WTC11 (cell line): ENCODE results near the gene RPL10. TPM values are rescaled to one million over a fixed set of nuclear protein-coding genes. Genes with fewer than 3 reads are reported as not detected.

ENCODE experiments used
- ATAC-seq: fragments of 200-7000 bp; cut with Tn5 transposase; 2 replicates; pipeline ENCODE4 v1.10.0; 2021; ENCODE audit warnings: mild to moderate bottlenecking, moderate library complexity
- CTCF ChIA-PET: fragments of 300-600 bp; sonication (Branson Sonifier 250); formaldehyde crosslinking; loops from one replicate; lab custom pipeline; 2021; ENCODE audit warnings: antibody characterized with exemption; lab: Charles Lee
- POLR2A ChIA-PET: fragments of 350-600 bp; sonication (Branson Sonifier 250); formaldehyde crosslinking; loops from one replicate; lab custom pipeline; 2021; ENCODE audit warnings: antibody characterized with exemption; lab: Charles Lee
- DNase-seq: peaks from one replicate; pipeline ENCODE4 v3.0.0; 2021; ENCODE audit warnings: low spot score
- H3K27ac Mint-ChIP-seq: 2 replicates; pipeline ENCODE4 v1.8.0; 2021; ENCODE audit warnings: mixed read lengths
- H3K27me3 Mint-ChIP-seq: 2 replicates; pipeline ENCODE4 v1.8.0; 2021; ENCODE audit warnings: low read depth, mild to moderate bottlenecking, moderate library complexity, mixed read lengths
- H3K36me3 Mint-ChIP-seq: 2 replicates; pipeline ENCODE4 v1.8.0; 2021; ENCODE audit warnings: mixed read lengths
- H3K4me1 Mint-ChIP-seq: 2 replicates; pipeline ENCODE4 v1.8.0; 2022; ENCODE audit warnings: mixed read lengths
- H3K4me3 Mint-ChIP-seq: 2 replicates; pipeline ENCODE4 v1.8.0; 2021; ENCODE audit warnings: mild to moderate bottlenecking, moderate library complexity, mixed read lengths
- H3K9me3 Mint-ChIP-seq: 2 replicates; pipeline ENCODE4 v1.8.0; 2021; ENCODE audit warnings: mixed read lengths
- CBFB ChIP-seq: sonication (generic); formaldehyde crosslinking; IDR thresholded peaks from 2 replicates; pipeline ENCODE4 v1.8.1; 2022; ENCODE audit warnings: mild to moderate bottlenecking, low read depth, missing genetic modification reagents
- EMX1 ChIP-seq: fragments of 250-450 bp; sonication (Bioruptor Pico); IDR thresholded peaks from 2 replicates; pipeline ENCODE4 v1.8.0; 2021; ENCODE audit warnings: mild to moderate bottlenecking
- GABPB1 ChIP-seq: sonication (generic); formaldehyde crosslinking; IDR thresholded peaks from 2 replicates; pipeline ENCODE4 v1.8.1; 2023; ENCODE audit warnings: mild to moderate bottlenecking, missing genetic modification reagents
- JAZF1 ChIP-seq: fragments of 250-450 bp; sonication (Bioruptor Pico); IDR thresholded peaks from 2 replicates; pipeline ENCODE4 v1.9.0; 2021; ENCODE audit warnings: moderate library complexity, mild to moderate bottlenecking, inconsistent platforms
- KAT7 ChIP-seq: sonication (generic); formaldehyde crosslinking; IDR thresholded peaks from 2 replicates; pipeline ENCODE4 v1.8.1; 2023; ENCODE audit warnings: missing genetic modification reagents, mild to moderate bottlenecking, borderline replicate concordance
- MYBL2 ChIP-seq: sonication (generic); formaldehyde crosslinking; IDR thresholded peaks from 2 replicates; pipeline ENCODE4 v1.8.1; 2023; ENCODE audit warnings: mild to moderate bottlenecking, moderate library complexity, missing genetic modification reagents
- NR1H2 ChIP-seq: sonication (generic); formaldehyde crosslinking; IDR thresholded peaks from 2 replicates; pipeline ENCODE4 v1.9.0; 2021; ENCODE audit warnings: mild to moderate bottlenecking, moderate library complexity, missing genetic modification reagents
- PRRX2 ChIP-seq: fragments of 250-450 bp; sonication (Bioruptor Pico); IDR thresholded peaks from 2 replicates; pipeline ENCODE4 v1.8.0; 2021; ENCODE audit warnings: mild to moderate bottlenecking
- total RNA-seq: library from RNA; stranded (reverse); gene quantifications from 3 replicates; pipeline ENCODE4 v1.2.3, GENCODE V29; 2021
- TF ChIP-seq, protein P1 (sequence below): sonication (generic); formaldehyde crosslinking; IDR thresholded peaks from 2 replicates; pipeline ENCODE4 v1.8.0; 2022; ENCODE audit warnings: mild to moderate bottlenecking, missing genetic modification reagents
- TF ChIP-seq, protein P2 (sequence below): fragments of 200-600 bp; IDR thresholded peaks from 2 replicates; pipeline ENCODE4 v1.8.0; 2022; ENCODE audit warnings: antibody characterized with exemption
- TF ChIP-seq, protein P3 (sequence below): fragments of 250-450 bp; sonication (Bioruptor Pico); IDR thresholded peaks from 2 replicates; pipeline ENCODE4 v1.9.0; 2021; ENCODE audit warnings: mild to moderate bottlenecking
- TF ChIP-seq, protein P4 (sequence below): sonication (generic); formaldehyde crosslinking; IDR thresholded peaks from 2 replicates; pipeline ENCODE4 v1.8.1; 2022; ENCODE audit warnings: mild to moderate bottlenecking, moderate library complexity, missing genetic modification reagents
- TF ChIP-seq, protein P5 (sequence below): fragments of 250-450 bp; sonication (Bioruptor Pico); IDR thresholded peaks from 2 replicates; pipeline ENCODE4 v1.9.0; 2021; ENCODE audit warnings: mild to moderate bottlenecking

RPL10 gene
- total RNA-seq, 1 experiment from 2014 or later, result 2,241 TPM

DNA sequence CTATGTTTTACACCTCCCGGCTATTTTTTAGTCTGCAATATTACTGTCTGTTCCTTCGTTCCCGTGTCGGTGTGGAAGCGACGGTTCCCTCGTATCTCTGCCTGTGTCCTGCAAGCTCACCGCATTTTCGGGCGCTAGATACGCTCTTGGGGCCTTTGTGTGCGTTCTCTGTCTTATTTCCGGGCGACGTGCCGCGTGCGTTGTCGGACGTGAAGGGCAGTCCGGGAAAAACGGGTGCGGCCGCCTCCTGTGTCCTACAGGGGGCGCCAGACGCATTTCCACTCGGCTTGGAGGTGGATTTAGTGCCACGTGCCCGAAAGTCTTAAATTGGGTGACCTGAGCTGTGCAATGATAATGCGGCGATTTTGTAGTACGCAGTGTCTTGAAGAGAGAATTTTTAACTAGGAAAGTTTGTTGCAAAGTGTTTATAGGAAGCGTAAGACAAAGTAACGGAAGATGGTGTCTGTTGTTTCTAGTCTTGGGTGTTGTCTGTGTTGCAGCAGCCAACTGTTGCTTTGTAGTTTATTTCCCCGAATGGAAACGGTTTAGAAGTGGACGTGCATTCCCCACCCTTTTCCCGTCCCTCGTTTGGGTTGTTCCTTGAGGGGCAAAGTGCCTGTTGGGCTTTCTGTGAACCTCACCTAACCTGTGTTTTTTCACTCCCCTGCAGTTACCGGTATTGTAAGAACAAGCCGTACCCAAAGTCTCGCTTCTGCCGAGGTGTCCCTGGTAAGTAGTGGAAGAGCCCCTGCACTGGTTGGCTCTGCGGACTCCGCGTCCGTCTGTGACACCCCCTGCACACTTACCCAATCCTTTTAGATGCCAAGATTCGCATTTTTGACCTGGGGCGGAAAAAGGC, 720 bp downstream of the RPL10 start:
- DNase-seq, result peak; percentile 72
- Mint-ChIP-seq H3K27me3 (no peaks in the 10 kb centered on the region), H3K27ac (peak overlapping the region; percentile 99), H3K4me3 (peak overlapping the region; percentile 97), H3K36me3 (peaks cover 25% of the 10 kb centered on the region), H3K4me1 (peaks cover 16% of the 10 kb centered on the region), H3K9me3 (no peaks in the 10 kb centered on the region)
- TF ChIP-seq, protein P1, sequence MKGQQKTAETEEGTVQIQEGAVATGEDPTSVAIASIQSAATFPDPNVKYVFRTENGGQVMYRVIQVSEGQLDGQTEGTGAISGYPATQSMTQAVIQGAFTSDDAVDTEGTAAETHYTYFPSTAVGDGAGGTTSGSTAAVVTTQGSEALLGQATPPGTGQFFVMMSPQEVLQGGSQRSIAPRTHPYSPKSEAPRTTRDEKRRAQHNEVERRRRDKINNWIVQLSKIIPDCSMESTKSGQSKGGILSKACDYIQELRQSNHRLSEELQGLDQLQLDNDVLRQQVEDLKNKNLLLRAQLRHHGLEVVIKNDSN (CRISPR knock-in tag), result peak; percentile 51; the same call in 1 of the 2 replicates
- TF ChIP-seq, protein P2, sequence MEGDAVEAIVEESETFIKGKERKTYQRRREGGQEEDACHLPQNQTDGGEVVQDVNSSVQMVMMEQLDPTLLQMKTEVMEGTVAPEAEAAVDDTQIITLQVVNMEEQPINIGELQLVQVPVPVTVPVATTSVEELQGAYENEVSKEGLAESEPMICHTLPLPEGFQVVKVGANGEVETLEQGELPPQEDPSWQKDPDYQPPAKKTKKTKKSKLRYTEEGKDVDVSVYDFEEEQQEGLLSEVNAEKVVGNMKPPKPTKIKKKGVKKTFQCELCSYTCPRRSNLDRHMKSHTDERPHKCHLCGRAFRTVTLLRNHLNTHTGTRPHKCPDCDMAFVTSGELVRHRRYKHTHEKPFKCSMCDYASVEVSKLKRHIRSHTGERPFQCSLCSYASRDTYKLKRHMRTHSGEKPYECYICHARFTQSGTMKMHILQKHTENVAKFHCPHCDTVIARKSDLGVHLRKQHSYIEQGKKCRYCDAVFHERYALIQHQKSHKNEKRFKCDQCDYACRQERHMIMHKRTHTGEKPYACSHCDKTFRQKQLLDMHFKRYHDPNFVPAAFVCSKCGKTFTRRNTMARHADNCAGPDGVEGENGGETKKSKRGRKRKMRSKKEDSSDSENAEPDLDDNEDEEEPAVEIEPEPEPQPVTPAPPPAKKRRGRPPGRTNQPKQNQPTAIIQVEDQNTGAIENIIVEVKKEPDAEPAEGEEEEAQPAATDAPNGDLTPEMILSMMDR, result peak; percentile 73
- TF ChIP-seq, protein P3, sequence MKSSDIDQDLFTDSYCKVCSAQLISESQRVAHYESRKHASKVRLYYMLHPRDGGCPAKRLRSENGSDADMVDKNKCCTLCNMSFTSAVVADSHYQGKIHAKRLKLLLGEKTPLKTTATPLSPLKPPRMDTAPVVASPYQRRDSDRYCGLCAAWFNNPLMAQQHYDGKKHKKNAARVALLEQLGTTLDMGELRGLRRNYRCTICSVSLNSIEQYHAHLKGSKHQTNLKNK (CRISPR knock-in tag), result 0 out of 2 replicates have a peak, but pooled peaks have one; percentile 15
- TF ChIP-seq, protein P4, sequence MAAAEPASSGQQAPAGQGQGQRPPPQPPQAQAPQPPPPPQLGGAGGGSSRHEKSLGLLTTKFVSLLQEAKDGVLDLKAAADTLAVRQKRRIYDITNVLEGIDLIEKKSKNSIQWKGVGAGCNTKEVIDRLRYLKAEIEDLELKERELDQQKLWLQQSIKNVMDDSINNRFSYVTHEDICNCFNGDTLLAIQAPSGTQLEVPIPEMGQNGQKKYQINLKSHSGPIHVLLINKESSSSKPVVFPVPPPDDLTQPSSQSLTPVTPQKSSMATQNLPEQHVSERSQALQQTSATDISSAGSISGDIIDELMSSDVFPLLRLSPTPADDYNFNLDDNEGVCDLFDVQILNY (CRISPR knock-in tag), result no peak
- TF ChIP-seq MYBL2 (CRISPR knock-in tag), result no peak
- no peak for TF ChIP-seq JAZF1
- no peak for TF ChIP-seq CBFB (CRISPR knock-in tag)
- CTCF ChIA-PET, result interaction anchor here (2.8 kb wide), 1 partner anchor 128 kb away, joined by 7 read pairs; no protein-coding TSS in a partner anchor
- POLR2A ChIA-PET, result interaction anchor here (1.1 to 2.6 kb wide), 7 partner anchors 10 to 29 kb away, joined by 4 to 12 read pairs (median 6); partner anchors contain the start of genes DNASE1L1 and EMD
- no peak for ATAC-seq

DNA sequence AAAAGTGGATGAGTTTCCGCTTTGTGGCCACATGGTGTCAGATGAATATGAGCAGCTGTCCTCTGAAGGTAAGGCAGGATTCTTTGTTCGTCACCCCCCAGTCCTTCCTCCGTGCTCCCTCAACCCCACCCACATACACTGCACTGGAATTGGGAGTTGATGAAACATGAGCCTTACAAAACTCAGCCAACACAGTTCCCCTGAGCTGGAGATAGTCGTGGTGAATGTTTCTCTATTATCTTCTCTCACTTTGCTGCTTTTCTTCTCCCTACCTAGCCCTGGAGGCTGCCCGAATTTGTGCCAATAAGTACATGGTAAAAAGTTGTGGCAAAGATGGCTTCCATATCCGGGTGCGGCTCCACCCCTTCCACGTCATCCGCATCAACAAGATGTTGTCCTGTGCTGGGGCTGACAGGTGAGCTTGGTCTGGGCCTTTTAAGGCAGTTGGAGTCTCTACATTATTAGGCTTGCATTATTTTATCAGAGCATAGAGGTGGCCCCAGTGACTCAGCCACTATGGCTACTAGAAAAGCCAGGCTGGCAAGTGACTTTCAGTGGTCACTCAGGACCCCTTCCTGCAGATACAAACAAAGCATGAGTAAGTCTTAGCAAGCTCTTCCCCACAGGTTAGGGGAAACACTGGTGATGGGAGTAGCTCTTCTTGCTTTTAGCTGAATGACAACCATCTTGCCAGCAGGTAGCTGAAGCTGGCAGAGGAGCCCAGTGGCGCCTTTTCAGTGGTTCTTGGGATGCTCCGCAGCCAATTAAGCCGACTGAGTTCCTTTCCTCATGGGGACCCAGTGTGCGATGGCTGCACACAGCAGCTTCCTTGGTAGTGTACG, 1.6 kb downstream of the RPL10 start:
- no peak for DNase-seq
- ATAC-seq, result no peak
- ChIA-PET POLR2A (interaction anchor here (1.3 to 1.8 kb wide), 3 partner anchors 9 to 30 kb away, joined by 3 to 4 read pairs (median 4); partner anchors contain the start of gene DNASE1L1), CTCF (interaction anchor here (1.5 to 2.8 kb wide), 2 partner anchors 26 to 127 kb away, joined by 3 to 7 read pairs; no protein-coding TSS in a partner anchor)
- Mint-ChIP-seq H3K27me3 (no peaks in the 10 kb centered on the region), H3K4me3 (peak overlapping the region; percentile 97), H3K27ac (peak overlapping the region; percentile 99), H3K9me3 (no peaks in the 10 kb centered on the region), H3K36me3 (peaks cover 25% of the 10 kb centered on the region), H3K4me1 (peaks cover 16% of the 10 kb centered on the region)
- TF ChIP-seq, protein P3 (CRISPR knock-in tag), result no peak
- TF ChIP-seq PRRX2 (CRISPR knock-in tag) (no peak), NR1H2 (no peak), KAT7 (no peak), EMX1 (peak; percentile 29; the same call in 1 of the 2 replicates), GABPB1 (CRISPR knock-in tag) (no peak)
- TF ChIP-seq, protein P5, sequence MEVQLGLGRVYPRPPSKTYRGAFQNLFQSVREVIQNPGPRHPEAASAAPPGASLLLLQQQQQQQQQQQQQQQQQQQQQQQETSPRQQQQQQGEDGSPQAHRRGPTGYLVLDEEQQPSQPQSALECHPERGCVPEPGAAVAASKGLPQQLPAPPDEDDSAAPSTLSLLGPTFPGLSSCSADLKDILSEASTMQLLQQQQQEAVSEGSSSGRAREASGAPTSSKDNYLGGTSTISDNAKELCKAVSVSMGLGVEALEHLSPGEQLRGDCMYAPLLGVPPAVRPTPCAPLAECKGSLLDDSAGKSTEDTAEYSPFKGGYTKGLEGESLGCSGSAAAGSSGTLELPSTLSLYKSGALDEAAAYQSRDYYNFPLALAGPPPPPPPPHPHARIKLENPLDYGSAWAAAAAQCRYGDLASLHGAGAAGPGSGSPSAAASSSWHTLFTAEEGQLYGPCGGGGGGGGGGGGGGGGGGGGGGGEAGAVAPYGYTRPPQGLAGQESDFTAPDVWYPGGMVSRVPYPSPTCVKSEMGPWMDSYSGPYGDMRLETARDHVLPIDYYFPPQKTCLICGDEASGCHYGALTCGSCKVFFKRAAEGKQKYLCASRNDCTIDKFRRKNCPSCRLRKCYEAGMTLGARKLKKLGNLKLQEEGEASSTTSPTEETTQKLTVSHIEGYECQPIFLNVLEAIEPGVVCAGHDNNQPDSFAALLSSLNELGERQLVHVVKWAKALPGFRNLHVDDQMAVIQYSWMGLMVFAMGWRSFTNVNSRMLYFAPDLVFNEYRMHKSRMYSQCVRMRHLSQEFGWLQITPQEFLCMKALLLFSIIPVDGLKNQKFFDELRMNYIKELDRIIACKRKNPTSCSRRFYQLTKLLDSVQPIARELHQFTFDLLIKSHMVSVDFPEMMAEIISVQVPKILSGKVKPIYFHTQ (CRISPR knock-in tag), result 0 out of 2 replicates have a peak, but pooled peaks have one; percentile 50
